CD4-positive, alpha-beta T cell treated with Interleukin-15 for 4 hours (primary cell): ENCODE results near the gene RASA2.

Experiments used
- DNase-seq: peaks from one replicate; pipeline ENCODE4 v3.0.0-alpha.2; 2020; ENCODE audit warnings: low spot score

Gene RASA2

GRCh38 chr3:141486746-141487520 is at the start of gene RASA2:
Gene RASA2, plus strand, starts transcription at chr3:141487027. Its CDS starts 57 bp downstream, at chr3:141487084.
- peak; percentile 62 for DNase-seq

- peak; percentile 17 for DNase-seq
Measured at GRCh38 chr3:141439589-141439988, 47.2 kb upstream of the RASA2 start.

- DNase-seq: no peak
Measured at GRCh38 chr3:141440942-141441341, 45.9 kb upstream of the RASA2 start.

GRCh38 chr3:141441381-141442364 is 45.2 kb upstream of the RASA2 start:
- peak; percentile 84 for DNase-seq

- DNase-seq: no peak
Measured at GRCh38 chr3:141442446-141442845, 44.4 kb upstream of the RASA2 start.

- no peak for DNase-seq
Measured at GRCh38 chr3:141442914-141443313, 43.9 kb upstream of the RASA2 start.

- DNase-seq: no peak
Measured at GRCh38 chr3:141444586-141445285, 42.1 kb upstream of the RASA2 start.

GRCh38 chr3:141445990-141446389 is 40.8 kb upstream of the RASA2 start:
- no peak for DNase-seq

- DNase-seq: no peak
Measured at GRCh38 chr3:141446737-141447136, 40.1 kb upstream of the RASA2 start.

- DNase-seq: no peak
Measured at GRCh38 chr3:141447383-141447782, 39.4 kb upstream of the RASA2 start.

GRCh38 chr3:141448606-141449220 is 38.1 kb upstream of the RASA2 start:
- no peak for DNase-seq

- no peak for DNase-seq
Measured at GRCh38 chr3:141449424-141449823, 37.4 kb upstream of the RASA2 start.

GRCh38 chr3:141450727-141451375 is 36.0 kb upstream of the RASA2 start:
- DNase-seq: no peak

GRCh38 chr3:141452045-141452444 is 34.8 kb upstream of the RASA2 start:
- peak; percentile 58 for DNase-seq

- no peak for DNase-seq
Measured at GRCh38 chr3:141452773-141453172, 34.1 kb upstream of the RASA2 start.

- DNase-seq: no peak
Measured at GRCh38 chr3:141454054-141454453, 32.8 kb upstream of the RASA2 start.

GRCh38 chr3:141454906-141455602 is 31.8 kb upstream of the RASA2 start:
- DNase-seq: peak; percentile 84

- DNase-seq: no peak
Measured at GRCh38 chr3:141455603-141456300, 31.1 kb upstream of the RASA2 start.

- DNase-seq: no peak
Measured at GRCh38 chr3:141456301-141456625, 30.6 kb upstream of the RASA2 start.

- DNase-seq: no peak
Measured at GRCh38 chr3:141457624-141458236, 29.1 kb upstream of the RASA2 start.
